ENCODE data around the gene SETD9.

Gene SETD9

GRCh38 chr5:56954262-56954661 lies 44.9 kb downstream of the SETD9 start:
- H3K36me3 Mint-ChIP-seq (ENCODE audit: low read depth): peaks cover 15% of the 10 kb centered on the region
- DNase-seq: no peak
- H3K27ac Mint-ChIP-seq: no peak overlapping the region
- H3K4me3 Mint-ChIP-seq: no peak overlapping the region
- H3K4me1 Mint-ChIP-seq (ENCODE audit: low read depth): peaks cover 19% of the 10 kb centered on the region
- H3K9me3 Mint-ChIP-seq: no peaks in the 10 kb centered on the region
- H3K27me3 Mint-ChIP-seq: peaks cover 41% of the 10 kb centered on the region

DNA sequence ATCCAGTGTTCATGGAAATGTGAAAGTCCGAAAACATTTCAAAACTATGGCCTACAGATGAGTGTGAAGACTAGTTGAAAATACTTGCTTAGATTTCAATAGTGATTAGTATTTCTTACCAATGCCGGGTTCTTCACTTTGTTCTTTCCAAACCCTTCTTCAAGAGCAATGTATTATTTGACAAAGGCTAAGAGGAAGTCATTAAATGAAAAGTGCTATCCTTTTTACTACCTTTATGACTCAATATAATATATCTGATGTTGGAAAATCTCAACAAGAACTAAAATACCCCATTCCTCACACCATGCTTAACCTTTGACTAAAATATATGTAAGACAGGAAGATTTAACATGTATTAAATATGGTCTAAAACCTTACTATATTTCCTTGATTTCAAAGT lies 49.2 kb downstream of the SETD9 start:
- peaks cover 59% of the 10 kb centered on the region for H3K27me3 Mint-ChIP-seq

DNA sequence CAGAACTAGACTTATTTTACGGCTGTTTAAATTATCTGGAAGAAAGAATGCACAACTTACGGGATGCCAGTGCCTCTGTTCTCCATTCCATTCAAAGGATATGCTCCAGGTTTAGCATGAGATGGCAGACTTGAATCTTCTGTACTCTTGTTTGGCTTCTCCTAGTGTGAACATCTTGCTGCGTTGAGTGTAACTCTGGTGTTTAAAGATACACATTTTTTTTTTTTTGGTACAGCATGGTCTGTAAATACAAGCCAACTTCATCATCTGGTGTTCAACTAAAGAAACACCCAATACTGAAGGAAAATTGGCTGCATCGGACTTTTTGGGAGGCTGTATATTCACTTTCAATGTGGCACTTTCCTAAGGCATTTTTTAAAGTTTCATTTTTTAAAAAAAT lies 49.9 kb downstream of the SETD9 start:
- no peaks in the 10 kb centered on the region for H3K9me3 Mint-ChIP-seq
- no peaks in the 10 kb centered on the region for H3K36me3 Mint-ChIP-seq (ENCODE audit: low read depth)
- H3K4me3 Mint-ChIP-seq: no peak overlapping the region
- peaks cover 53% of the 10 kb centered on the region for H3K27me3 Mint-ChIP-seq
- DNase-seq: no peak
- H3K4me1 Mint-ChIP-seq (ENCODE audit: low read depth): no peaks in the 10 kb centered on the region
- no peak overlapping the region for H3K27ac Mint-ChIP-seq

More for the DNA sequence above, 49.2 kb downstream of the SETD9 start:
- no peak overlapping the region for H3K27ac Mint-ChIP-seq
- no peaks in the 10 kb centered on the region for H3K4me1 Mint-ChIP-seq (ENCODE audit: low read depth)
- H3K36me3 Mint-ChIP-seq (ENCODE audit: low read depth): no peaks in the 10 kb centered on the region
- H3K4me3 Mint-ChIP-seq: no peak overlapping the region
- no peaks in the 10 kb centered on the region for H3K9me3 Mint-ChIP-seq
- no peak for DNase-seq

DNA sequence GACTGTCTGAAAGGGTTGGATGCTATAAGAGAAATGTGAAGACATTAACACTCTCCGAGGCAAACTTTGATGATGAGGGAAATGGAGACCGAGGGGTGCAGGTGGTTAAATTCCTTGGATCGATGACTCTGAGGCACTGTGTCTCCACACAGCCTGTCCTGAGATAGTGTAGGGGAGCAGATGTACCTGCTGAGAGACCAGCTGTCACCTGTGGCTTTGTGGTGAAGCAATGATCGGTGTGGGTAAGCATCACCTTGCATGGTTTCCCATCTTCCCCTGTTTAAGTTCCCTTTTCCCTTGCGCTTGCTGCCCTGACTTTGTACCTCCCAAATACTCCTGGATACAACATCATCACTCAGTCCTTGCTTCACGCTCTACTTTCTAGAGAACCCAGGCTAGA lies 52.4 kb downstream of the SETD9 start:
- H3K27me3 Mint-ChIP-seq: peaks cover 47% of the 10 kb centered on the region
- no peaks in the 10 kb centered on the region for H3K4me1 Mint-ChIP-seq (ENCODE audit: low read depth)
- no peaks in the 10 kb centered on the region for H3K36me3 Mint-ChIP-seq (ENCODE audit: low read depth)
- H3K27ac Mint-ChIP-seq: no peak overlapping the region
- no peak for DNase-seq
- H3K9me3 Mint-ChIP-seq: no peaks in the 10 kb centered on the region
- H3K4me3 Mint-ChIP-seq: no peak overlapping the region

DNA sequence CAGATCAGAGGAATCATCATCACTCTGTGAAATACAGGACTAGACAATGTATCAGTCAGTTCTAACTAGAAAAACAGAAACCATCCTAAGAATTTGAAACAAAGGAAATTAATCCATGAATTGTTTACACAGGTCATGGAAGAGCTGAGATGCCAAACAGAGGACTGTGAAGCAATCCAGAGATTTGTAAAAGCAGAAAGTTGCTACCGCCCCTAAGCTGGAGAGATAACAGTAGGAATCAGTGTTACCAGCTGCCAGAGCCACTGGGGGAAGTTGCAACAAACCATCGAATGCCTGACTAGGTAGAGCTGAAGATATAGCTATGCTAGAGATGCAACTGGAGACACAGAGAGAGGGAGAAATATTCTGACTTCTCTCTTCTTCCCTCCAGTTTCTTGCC lies 52.9 kb downstream of the SETD9 start:
- no peak overlapping the region for H3K4me3 Mint-ChIP-seq
- no peak for DNase-seq
- no peaks in the 10 kb centered on the region for H3K4me1 Mint-ChIP-seq (ENCODE audit: low read depth)
- H3K36me3 Mint-ChIP-seq (ENCODE audit: low read depth): no peaks in the 10 kb centered on the region
- H3K27me3 Mint-ChIP-seq: peaks cover 46% of the 10 kb centered on the region
- no peaks in the 10 kb centered on the region for H3K9me3 Mint-ChIP-seq
- no peak overlapping the region for H3K27ac Mint-ChIP-seq

DNA sequence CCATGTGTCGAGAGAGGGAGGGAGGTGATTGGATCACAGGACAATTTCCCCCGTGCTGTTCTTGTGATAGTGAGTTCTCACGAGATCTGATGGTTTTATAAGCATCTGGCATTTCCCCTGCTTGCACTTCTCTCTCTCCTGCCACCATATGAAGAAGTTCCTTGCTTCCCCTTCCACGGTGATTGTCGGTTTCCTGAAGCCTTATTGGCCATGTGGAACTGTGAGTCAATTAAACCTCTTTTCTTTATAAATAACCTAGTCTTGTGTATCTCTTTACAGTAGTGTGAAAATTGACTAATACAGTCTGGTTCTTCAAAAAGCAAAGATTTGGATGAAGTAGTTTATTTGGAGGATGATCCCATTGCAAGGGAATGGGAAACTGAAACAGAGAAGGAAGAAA lies 53.9 kb downstream of the SETD9 start:
- Mint-ChIP-seq H3K36me3 (ENCODE audit: low read depth) (no peaks in the 10 kb centered on the region), H3K9me3 (no peaks in the 10 kb centered on the region), H3K27me3 (peaks cover 43% of the 10 kb centered on the region), H3K4me3 (no peak overlapping the region), H3K4me1 (ENCODE audit: low read depth) (no peaks in the 10 kb centered on the region), H3K27ac (no peak overlapping the region)
- DNase-seq: no peak

GRCh38 chr5:56964173-56964572 lies 54.8 kb downstream of the SETD9 start:
- peaks cover 36% of the 10 kb centered on the region for H3K27me3 Mint-ChIP-seq

More at GRCh38 chr5:56964173-56964572, 54.8 kb downstream of the SETD9 start:
- H3K4me3 Mint-ChIP-seq: no peak overlapping the region
- H3K27ac Mint-ChIP-seq: no peak overlapping the region
- no peaks in the 10 kb centered on the region for H3K4me1 Mint-ChIP-seq (ENCODE audit: low read depth)
- H3K9me3 Mint-ChIP-seq: no peaks in the 10 kb centered on the region
- no peaks in the 10 kb centered on the region for H3K36me3 Mint-ChIP-seq (ENCODE audit: low read depth)
- no peak for DNase-seq
